Naive thymus-derived CD8-positive, alpha-beta T cell (primary cell): ENCODE data around the gene KYAT1. TPM values are rescaled to one million over a fixed set of nuclear protein-coding genes. Genes with fewer than 3 reads are reported as not detected.
A peak's percentile ranks its signal among the peaks of the same experiment; 100 is the strongest.

ENCODE experiments used
- ATAC-seq, 2 donors: fragments of 150-1000 bp; cut with Tn5 transposase in 1 of 2; sonication (Bioruptor Pico), chemical (Tn5 transposase) in 1 of 2; 1 replicate in 1 of 2; 2 replicates in 1 of 2; pipeline ENCODE4 v1.10.0; 2021; ENCODE audit warnings: mild to moderate bottlenecking in 2 of 2, moderate library complexity in 2 of 2
- POLR2A ChIA-PET: fragments of 350-600 bp; sonication (Branson Sonifier 250); formaldehyde crosslinking; loops from one replicate; lab custom pipeline; 2021; ENCODE audit warnings: antibody characterized with exemption; lab: Charles Lee
- DNase-seq, 10 donors: peaks; one replicate each; pipeline versions ENCODE4 v3.0.0 to v3.0.0-alpha.2; 2020 to 2022
- H3K27ac Mint-ChIP-seq, 10 donors: one replicate each; pipeline ENCODE4 v1.8.0; 2020 to 2022; ENCODE audit warnings: mild to moderate bottlenecking in 10 of 10, mixed read lengths in 10 of 10, moderate library complexity in 4 of 10, inconsistent platforms in 1 of 10
- H3K27me3 Mint-ChIP-seq, 5 donors: one replicate each; pipeline ENCODE4 v1.8.0; 2021 to 2022; ENCODE audit warnings: mixed read lengths in 5 of 5
- H3K36me3 Mint-ChIP-seq, 3 donors: one replicate each; pipeline ENCODE4 v1.8.0; 2020 to 2022; ENCODE audit warnings: mixed read lengths in 3 of 3, mild to moderate bottlenecking in 2 of 3, inconsistent platforms in 1 of 3
- H3K4me1 Mint-ChIP-seq, 4 donors: one replicate each; pipeline ENCODE4 v1.8.0; 2021 to 2022; ENCODE audit warnings: mixed read lengths in 4 of 4
- H3K4me3 Mint-ChIP-seq, 10 donors: one replicate each; pipeline ENCODE4 v1.8.0; 2020 to 2022; ENCODE audit warnings: mild to moderate bottlenecking in 10 of 10, mixed read lengths in 10 of 10, moderate library complexity in 6 of 10, inconsistent platforms in 1 of 10
- H3K9me3 Mint-ChIP-seq, 9 donors: one replicate each; pipeline ENCODE4 v1.8.0; 2020 to 2022; ENCODE audit warnings: mixed read lengths in 9 of 9, mild to moderate bottlenecking in 3 of 9, inconsistent platforms in 1 of 9, moderate library complexity in 1 of 9
- polyA plus RNA-seq, 3 donors: library from polyadenylated mRNA; unstranded; fragments of 300-500 nt; fragmentation: Illumina TruSeq; gene quantifications; one replicate each; pipeline ENCODE4 v1.2.3, GENCODE V29; 2021
- total RNA-seq, 8 experiments: library from RNA in 2 of 8; stranded (reverse) in 2 of 8; gene quantifications; one replicate each; pipeline ENCODE4 v1.2.3 and lab custom pipeline; 2021 to 2026

Gene KYAT1
- 10 to 100 TPM; 15.1 to 15.9 TPM for total RNA-seq
- 10 to 100 TPM in 2 of 3 donors, 1 to 10 TPM in 1; 9.3 to 10.8 (median 10.4) TPM for polyA plus RNA-seq
- 0 to 1.3 (median 0.76) reads per million in 6 experiments for total RNA-seq (lab: John Stamatoyannopoulos, UW)

DNA sequence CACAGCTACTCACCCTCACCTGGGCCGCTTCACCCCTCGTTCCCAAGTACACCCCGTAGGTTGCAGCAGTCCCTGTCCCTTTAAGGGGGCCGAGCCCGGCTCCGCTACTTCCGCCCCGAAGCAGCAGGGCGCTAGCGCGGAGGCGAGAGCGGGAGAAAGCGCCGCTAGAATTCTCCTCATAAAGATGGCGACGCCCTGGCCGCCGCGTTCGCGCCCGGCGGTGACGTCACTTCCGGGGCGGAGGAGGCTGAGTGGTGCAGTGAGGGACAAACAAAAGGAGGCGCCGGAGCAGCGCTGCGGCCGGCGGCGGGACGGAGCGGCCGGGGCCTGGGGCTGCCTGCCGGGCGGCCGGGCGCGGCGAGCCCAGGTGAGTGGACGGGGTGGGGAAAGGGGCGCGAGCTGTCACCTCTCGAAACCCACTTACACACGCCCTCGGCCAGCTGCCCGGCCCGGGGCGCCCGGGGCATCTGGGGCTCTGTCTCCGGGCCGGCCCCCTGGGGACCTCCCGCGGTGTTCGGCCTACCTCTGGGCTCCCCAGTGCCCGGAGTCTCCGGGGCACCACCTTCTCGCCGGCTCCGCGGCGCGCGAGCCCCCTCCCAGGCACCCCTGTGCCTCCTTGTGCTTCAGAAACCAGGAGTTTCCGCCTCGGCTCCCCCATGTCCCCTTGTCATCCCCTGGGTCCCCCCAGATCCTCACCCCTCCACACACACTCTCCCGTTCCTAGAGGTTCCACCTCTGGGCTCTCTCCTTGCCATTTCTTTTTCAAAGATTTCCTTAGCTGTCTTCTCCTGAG is at the start of gene KYAT1, which contains the start of gene LRRC8A:
KYAT1 (minus strand) TSS at position 67 of the 793 bp plus-strand sequence. CDS start 36,545 bp downstream, outside the sequence.
LRRC8A (plus strand) TSS at position 250 of the 793 bp plus-strand sequence. CDS start 25,032 bp downstream, outside the sequence.
- Mint-ChIP-seq H3K4me3 (peak within 1 kb of the TSS; percentile 91 to 99 (median 96)), H3K36me3 (peaks cover 0 to 17% (median 4%) of the 10 kb centered on the region in 3 donors), H3K27me3 (no peaks in the 10 kb centered on the region), H3K27ac (peak within 1 kb of the TSS; percentile 90 to 99 (median 96)), H3K4me1 (peaks cover 41 to 67% (median 64%) of the 10 kb centered on the region in 4 donors), H3K9me3 (no peaks in the 10 kb centered on the region)
- ATAC-seq: peak; percentile 95 to 96
- POLR2A ChIA-PET: interaction anchor here (0.6 to 6.6 kb wide), 21 partner anchors 9 to 582 kb away, joined by 3 to 87 read pairs (median 5); partner anchors contain the start of genes ENDOG, PHYHD1, SET and ZER1
- peak; percentile 95 to 98 (median 98) for DNase-seq

DNA sequence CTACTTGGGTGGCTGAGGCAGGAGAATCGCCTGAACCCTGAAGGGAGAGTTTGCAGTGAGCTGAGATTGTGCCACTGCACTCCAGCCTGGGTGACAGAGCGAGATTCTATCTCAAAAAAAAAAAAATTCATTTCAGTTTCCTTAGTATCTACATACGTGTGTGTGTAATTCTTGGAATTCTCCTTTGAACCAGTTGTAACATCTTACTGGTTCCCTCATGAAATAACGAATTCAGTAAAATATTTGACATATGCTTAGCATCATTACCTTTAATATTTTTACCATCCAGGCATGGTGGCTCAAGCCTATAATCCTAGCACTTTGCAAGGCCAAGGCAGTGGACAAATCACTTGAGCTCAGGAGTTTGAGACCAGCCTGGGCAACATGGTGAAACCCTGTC is 47.8 kb upstream of the KYAT1 start:
- ATAC-seq (no peak), DNase-seq (no peak)
- Mint-ChIP-seq H3K27ac (peak overlapping the region in 1 of 10 donors; percentile 34), H3K4me3 (no peak overlapping the region), H3K9me3 (no peaks in the 10 kb centered on the region), H3K36me3 (no peaks in the 10 kb centered on the region), H3K4me1 (peaks cover 8 to 14% (median 11%) of the 10 kb centered on the region in 4 donors), H3K27me3 (no peaks in the 10 kb centered on the region)
- POLR2A ChIA-PET: interaction anchor here (1.4 to 2.5 kb wide), 3 partner anchors 27 to 67 kb away, joined by 3 to 12 read pairs (median 9); partner anchors contain the start of genes KYAT1 and LRRC8A

DNA sequence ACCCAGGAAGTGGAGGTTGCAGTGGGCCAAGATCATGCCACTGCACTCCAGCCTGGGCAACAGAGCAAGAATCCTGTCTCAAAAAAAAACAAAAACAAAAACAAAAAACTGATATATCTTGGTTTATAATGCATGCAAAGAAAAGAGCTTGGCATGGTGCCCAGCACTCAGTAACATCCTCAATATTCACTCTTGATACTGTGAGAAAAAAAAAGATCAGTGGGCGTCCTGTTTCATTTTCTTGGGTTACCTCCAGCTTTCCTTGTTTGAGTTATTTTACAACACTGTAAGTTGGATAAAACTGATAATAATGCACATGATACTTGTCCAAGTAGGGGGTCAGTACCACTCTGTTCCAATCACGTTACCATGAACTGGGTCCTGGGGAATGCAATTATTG is 46.9 kb upstream of the KYAT1 start:
- Mint-ChIP-seq H3K9me3 (no peaks in the 10 kb centered on the region), H3K27ac (no peak overlapping the region), H3K27me3 (no peaks in the 10 kb centered on the region), H3K4me1 (peaks cover 8 to 14% (median 11%) of the 10 kb centered on the region in 4 donors), H3K4me3 (no peak overlapping the region), H3K36me3 (no peaks in the 10 kb centered on the region)
- POLR2A ChIA-PET: interaction anchor here (0.6 to 2.5 kb wide), 5 partner anchors 8 to 66 kb away, joined by 3 to 12 read pairs (median 3); partner anchors contain the start of genes KYAT1 and LRRC8A
- DNase-seq (no peak), ATAC-seq (no peak)

DNA sequence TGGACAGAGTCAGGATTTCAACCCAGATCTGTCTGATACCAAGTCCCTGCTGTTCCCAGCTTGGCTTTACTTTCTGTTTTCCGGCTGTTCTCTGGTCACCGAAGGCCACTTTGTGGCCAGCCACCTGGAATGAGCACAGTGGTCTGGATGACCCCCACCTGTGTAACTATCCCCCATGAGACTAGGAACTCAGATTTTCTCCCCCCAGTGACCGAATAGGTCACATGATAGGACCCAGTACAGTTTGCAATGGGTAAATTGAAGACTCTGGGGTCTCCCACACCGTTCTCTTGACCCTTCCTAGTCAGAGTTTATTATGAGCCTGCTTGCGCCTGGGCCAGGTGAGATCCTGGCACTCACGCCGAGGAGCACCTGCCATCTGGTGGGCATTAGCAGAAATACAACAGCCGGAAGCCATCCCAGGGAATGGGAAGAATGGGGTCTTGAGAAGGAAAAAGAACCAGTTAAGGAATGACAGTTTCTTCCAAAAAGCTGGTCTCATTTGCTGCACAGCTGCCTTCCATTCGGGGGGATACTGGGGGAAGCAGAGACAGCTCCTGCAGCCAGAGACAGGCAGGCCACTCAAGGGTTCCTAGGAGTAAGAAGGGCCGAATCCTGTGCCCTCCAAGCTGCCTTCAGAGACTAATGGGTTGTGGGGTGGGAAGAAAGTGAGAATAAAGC is 46.1 kb upstream of the KYAT1 start:
- Mint-ChIP-seq H3K4me1 (peaks cover 8 to 20% (median 14%) of the 10 kb centered on the region in 4 donors), H3K27ac (peak overlapping the region in 7 of 10 donors; percentile 3 to 49 (median 18)), H3K36me3 (no peaks in the 10 kb centered on the region), H3K27me3 (no peaks in the 10 kb centered on the region), H3K9me3 (no peaks in the 10 kb centered on the region), H3K4me3 (no peak overlapping the region)
- peak; percentile 23 to 78 (median 47) for DNase-seq
- POLR2A ChIA-PET: interaction anchor here (0.6 to 2.5 kb wide), 7 partner anchors 9 to 108 kb away, joined by 3 to 12 read pairs (median 3); partner anchors contain the start of genes KYAT1 and LRRC8A
- ATAC-seq: peak; percentile 63 to 85

DNA sequence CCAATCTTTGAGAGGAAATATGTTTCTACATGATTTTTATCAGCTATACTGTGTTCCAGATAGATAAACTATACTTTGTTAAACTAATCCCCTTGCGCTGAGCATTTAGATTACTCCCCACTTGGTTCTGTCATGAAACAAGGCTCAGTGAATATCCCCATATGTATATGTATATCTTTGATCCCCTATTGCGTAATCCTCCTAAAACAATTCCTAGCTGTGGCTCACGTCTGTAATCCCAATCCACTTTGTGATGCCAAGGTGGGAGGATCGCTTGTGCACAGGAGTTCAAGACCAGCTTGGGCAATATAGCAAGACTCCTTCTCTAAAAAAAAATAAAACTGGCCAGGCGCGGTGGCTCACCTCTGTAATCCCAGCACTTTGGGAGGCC is 41.7 kb upstream of the KYAT1 start:
- Mint-ChIP-seq H3K27ac (peak overlapping the region in 5 of 10 donors; percentile 4 to 77 (median 43)), H3K4me1 (peaks cover 10 to 34% (median 24%) of the 10 kb centered on the region in 4 donors)

DNA sequence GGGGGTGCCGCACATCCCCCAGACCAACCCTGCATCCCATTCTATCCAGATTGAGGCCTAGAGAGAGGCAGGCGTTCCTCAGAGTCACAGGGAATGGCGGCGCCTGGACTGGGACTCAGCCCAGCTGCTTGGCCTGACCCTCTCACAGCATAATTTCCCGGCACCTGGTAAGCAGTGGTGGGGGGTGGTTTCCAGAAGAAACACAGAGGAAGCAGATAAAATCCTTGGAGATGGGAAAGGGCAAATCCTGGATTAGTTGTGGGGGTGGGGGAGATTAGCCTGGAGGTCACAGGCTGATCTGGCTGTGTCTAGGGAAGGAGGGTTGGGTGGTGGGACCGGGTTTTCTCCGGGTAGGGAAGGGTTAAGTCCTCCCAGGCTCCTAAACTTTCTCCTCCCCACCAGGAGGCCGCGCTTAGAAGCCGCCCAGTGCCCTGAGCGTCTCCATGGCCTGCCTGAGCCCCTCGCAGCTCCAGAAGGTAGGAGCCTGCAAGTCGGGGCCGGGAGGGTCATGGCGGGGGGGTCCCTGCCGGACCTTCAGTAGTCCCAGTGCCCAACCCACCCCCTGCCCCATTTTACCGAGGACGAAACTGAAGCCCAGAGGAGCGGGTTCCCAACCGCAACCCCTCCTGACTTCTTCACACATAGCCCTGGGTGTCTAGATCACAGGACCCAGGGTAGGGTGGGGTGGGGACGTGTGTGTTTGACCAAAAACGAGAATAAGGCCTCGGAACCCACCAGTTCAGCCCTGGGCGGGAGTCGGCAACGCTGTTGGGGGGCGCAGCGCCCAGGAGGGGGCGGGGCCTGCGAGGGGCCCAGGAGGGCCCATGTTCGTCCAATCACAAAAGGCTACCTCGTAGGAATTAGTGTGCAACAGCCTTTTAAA is 40.4 kb upstream of the KYAT1 start:
- POLR2A ChIA-PET: interaction anchor here (0.6 to 5.1 kb wide), 8 partner anchors 13 to 91 kb away, joined by 3 to 31 read pairs (median 6); partner anchors contain the start of gene KYAT1
- no peaks in the 10 kb centered on the region for H3K27me3 Mint-ChIP-seq
- H3K4me3 Mint-ChIP-seq: peak overlapping the region; percentile 41 to 84 (median 76)
- H3K4me1 Mint-ChIP-seq: peaks cover 8 to 25% (median 16%) of the 10 kb centered on the region in 4 donors
- H3K9me3 Mint-ChIP-seq: no peaks in the 10 kb centered on the region
- ATAC-seq (peak; percentile 81 to 95), DNase-seq (peak in 9 of 10 donors; percentile 8 to 69 (median 31))
- peak overlapping the region in 9 of 10 donors; percentile 48 to 92 (median 78) for H3K27ac Mint-ChIP-seq
- H3K36me3 Mint-ChIP-seq: peaks cover 0 to 12% (median 3%) of the 10 kb centered on the region in 3 donors

More for the DNA sequence above, 41.7 kb upstream of the KYAT1 start:
- DNase-seq (no peak), ATAC-seq (no peak)
- H3K36me3 Mint-ChIP-seq: no peaks in the 10 kb centered on the region
- H3K27me3 Mint-ChIP-seq: no peaks in the 10 kb centered on the region
- H3K9me3 Mint-ChIP-seq: no peaks in the 10 kb centered on the region
- POLR2A ChIA-PET: interaction anchor here (0.5 to 5.1 kb wide), 6 partner anchors 22 to 106 kb away, joined by 3 to 31 read pairs (median 5); partner anchors contain the start of genes ENDOG and KYAT1
- peak overlapping the region in 7 of 10 donors; percentile 18 to 78 (median 39) for H3K4me3 Mint-ChIP-seq

DNA sequence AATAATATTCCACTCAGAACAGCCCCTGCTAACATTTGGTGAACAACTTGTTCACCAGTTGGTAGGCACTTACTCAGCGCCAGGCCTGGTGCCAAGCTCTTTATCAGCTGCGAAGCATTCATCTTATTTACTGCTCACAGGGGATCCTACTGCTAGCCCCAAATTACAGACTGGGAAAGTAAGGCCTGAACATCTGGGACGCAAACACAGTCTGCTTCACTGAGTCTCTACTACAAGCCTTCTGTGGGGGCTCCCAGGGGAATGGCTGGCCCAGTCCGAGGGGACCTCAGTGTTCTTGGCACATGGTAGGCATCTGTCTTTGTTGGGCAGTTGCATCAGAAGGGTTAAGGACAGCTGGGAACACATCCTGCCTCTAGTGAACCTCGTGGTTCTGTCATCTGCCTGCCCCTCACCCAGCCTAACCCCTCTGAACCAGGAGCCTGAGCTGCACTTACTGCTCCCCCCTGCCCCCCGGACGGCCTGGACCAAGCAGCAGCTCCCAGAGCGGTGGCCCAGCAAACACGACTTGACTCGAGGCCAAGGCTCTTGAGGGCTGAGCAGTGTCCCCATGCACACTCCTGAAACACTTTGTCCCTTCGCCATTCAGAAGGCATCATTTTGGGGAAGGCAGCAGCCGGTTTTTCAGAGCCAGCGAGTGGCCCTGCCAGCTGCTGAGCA is 38.8 kb upstream of the KYAT1 start, which contains the start of gene PHYHD1:
PHYHD1 (plus strand) TSS at position 602 of the 678 bp plus-strand sequence. CDS start 1,342 bp downstream, outside the sequence.
- Mint-ChIP-seq H3K27ac (peak within 1 kb of the TSS in 9 of 10 donors; percentile 48 to 92 (median 78)), H3K4me3 (peak within 1 kb of the TSS in 9 of 10 donors; percentile 18 to 84 (median 76)), H3K9me3 (no peaks in the 10 kb centered on the region), H3K36me3 (peaks cover 0 to 20% (median 7%) of the 10 kb centered on the region in 3 donors), H3K4me1 (peaks cover 2 to 20% (median 13%) of the 10 kb centered on the region in 4 donors), H3K27me3 (no peaks in the 10 kb centered on the region)
- no peak for DNase-seq
- POLR2A ChIA-PET: interaction anchor here (0.8 to 5.1 kb wide), 4 partner anchors 19 to 102 kb away, joined by 3 to 31 read pairs (median 7); partner anchors contain the start of gene ENDOG
- ATAC-seq: no peak

DNA sequence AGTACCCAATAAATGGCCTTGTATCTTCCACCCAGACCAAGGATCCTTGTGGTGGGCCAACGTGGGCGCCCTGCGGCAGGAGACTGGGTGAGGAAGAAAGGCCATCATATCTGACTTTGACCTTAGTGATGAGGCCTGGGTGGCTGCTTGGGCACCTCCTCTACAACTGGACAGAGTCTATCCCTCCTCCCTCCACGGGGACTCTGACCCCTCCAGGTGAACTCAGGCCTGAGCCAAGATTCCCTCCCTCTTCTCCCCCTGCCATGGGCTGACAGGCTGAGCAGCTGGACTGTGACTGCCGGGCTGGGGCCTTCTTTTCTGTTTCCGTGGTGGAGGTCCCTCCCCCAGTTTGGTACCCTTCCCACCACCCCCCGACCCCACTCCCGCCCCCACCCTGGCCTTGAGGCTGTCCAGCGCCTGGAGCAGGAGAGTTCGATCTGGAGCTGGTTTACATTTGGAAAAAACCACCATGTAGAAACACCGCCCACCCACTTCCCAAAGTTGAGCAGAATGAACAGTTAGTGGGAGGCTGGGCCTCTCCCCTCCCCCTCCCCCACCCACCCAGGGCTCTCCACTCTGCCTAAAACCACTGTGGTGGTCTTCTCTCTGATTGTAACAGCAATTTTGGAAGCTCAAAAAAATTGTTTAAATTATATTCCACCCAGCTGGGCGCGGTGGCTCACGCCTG is 37.8 kb upstream of the KYAT1 start:
- H3K4me3 Mint-ChIP-seq: no peak overlapping the region
- no peak for DNase-seq
- H3K4me1 Mint-ChIP-seq: peaks cover 2 to 21% (median 16%) of the 10 kb centered on the region in 4 donors
- H3K36me3 Mint-ChIP-seq: peaks cover 0 to 25% (median 7%) of the 10 kb centered on the region in 3 donors
- H3K27ac Mint-ChIP-seq: peak overlapping the region in 8 of 10 donors; percentile 24 to 84 (median 66)
- ATAC-seq: no peak
- POLR2A ChIA-PET: interaction anchor here (0.8 to 5.1 kb wide), 2 partner anchors 18 to 101 kb away, joined by 3 to 31 read pairs; partner anchors contain the start of gene ENDOG
- no peaks in the 10 kb centered on the region for H3K9me3 Mint-ChIP-seq
- H3K27me3 Mint-ChIP-seq: no peaks in the 10 kb centered on the region

DNA sequence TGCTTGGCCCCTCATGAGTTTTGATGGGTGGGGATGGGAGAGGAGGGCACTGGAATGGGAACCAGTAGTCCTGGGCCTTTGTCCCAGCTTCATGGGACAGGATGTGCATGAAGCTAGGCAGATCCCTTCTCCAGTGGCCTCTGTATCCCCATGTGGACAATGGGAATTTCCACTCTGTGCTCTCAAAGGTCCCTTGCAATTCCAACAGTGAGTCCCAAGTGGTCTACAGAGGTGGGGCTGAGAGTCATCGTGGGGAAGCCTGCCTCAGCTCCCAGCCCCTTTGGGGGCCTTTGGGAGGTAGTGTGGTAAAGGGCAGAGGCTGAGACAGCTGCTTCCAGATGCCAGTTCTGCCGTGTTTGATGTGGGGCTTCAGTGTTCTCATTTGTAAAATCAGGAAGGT is 37.2 kb upstream of the KYAT1 start:
- ATAC-seq: no peak

More for the DNA sequence above, 37.2 kb upstream of the KYAT1 start:
- H3K27ac Mint-ChIP-seq: peak overlapping the region in 7 of 10 donors; percentile 7 to 84 (median 66)
- DNase-seq: no peak
- H3K9me3 Mint-ChIP-seq: no peaks in the 10 kb centered on the region
- peak overlapping the region in 1 of 10 donors; percentile 25 for H3K4me3 Mint-ChIP-seq
- peaks cover 2 to 27% (median 16%) of the 10 kb centered on the region in 4 donors for H3K4me1 Mint-ChIP-seq
- H3K27me3 Mint-ChIP-seq: no peaks in the 10 kb centered on the region
- peaks cover 0 to 26% (median 7%) of the 10 kb centered on the region in 3 donors for H3K36me3 Mint-ChIP-seq
- POLR2A ChIA-PET: interaction anchor here (1.2 kb wide), 1 partner anchor 16 kb away, joined by 3 read pairs; no protein-coding TSS in a partner anchor
